Skeletal muscle cell (primary cell): ENCODE data around the gene PCDHA6.
"Not testable (repeated sequence)": the region's sequence is repeated elsewhere in the genome, so short reads cannot be mapped to it uniquely, and the experiment has no call there.

ENCODE experiments used
- DNase-seq: peaks from one replicate; pipeline ENCODE4 v3.0.0-alpha.2; 2010; ENCODE audit warnings: low read depth
- H3K4me3 ChIP-seq: 2 replicates; pipeline ENCODE4 v1.5.1; 2011; ENCODE audit warnings: low read depth, mild to moderate bottlenecking, control low read depth, low read length, moderate library complexity

PCDHA6 gene

GRCh38 chr5:140821375-140822280, 6.1 kb upstream of the PCDHA6 start, which contains the start of gene PCDHA5:
PCDHA5 (plus strand) TSS chr5:140821613.
- no peak for DNase-seq
- H3K4me3 ChIP-seq: no peak within 1 kb of the TSS

- no peak for DNase-seq
- no peak overlapping the region for H3K4me3 ChIP-seq
These were observed 5.5 kb upstream of the PCDHA6 start for GRCh38 chr5:140822281-140822629.

GRCh38 chr5:140822969-140823368, 4.8 kb upstream of the PCDHA6 start:
- not testable (repeated sequence) for DNase-seq, H3K4me3 ChIP-seq

GRCh38 chr5:140823475-140823874, 4.3 kb upstream of the PCDHA6 start:
- no peak overlapping the region for H3K4me3 ChIP-seq
- DNase-seq: no peak

- H3K4me3 ChIP-seq: no peak overlapping the region
- no peak for DNase-seq
These were observed 590 bp downstream of the PCDHA6 start for GRCh38 chr5:140828362-140828737.

GRCh38 chr5:140829511-140830501, 2.0 kb downstream of the PCDHA6 start:
- H3K4me3 ChIP-seq, DNase-seq: not testable (repeated sequence)

GRCh38 chr5:140833993-140834392, 6.2 kb downstream of the PCDHA6 start, which contains the start of gene PCDHA7:
PCDHA7 (plus strand) TSS chr5:140834269; CDS start chr5:140834384, 115 bp downstream.
- no peak for DNase-seq
- H3K4me3 ChIP-seq: peak within 1 kb of the TSS; percentile 26

- DNase-seq: not testable (repeated sequence)
- peak overlapping the region; percentile 26 for H3K4me3 ChIP-seq
These were observed 6.8 kb downstream of the PCDHA6 start for GRCh38 chr5:140834439-140835008.

GRCh38 chr5:140835622-140836510, 8.1 kb downstream of the PCDHA6 start:
- no peak overlapping the region for H3K4me3 ChIP-seq
- no peak for DNase-seq

GRCh38 chr5:140840978-140841962, 13.5 kb downstream of the PCDHA6 start, which contains the start of gene PCDHA8:
PCDHA8 (plus strand) TSS chr5:140841187; CDS start chr5:140841322, 135 bp downstream.
- no peak within 1 kb of the TSS for H3K4me3 ChIP-seq
- DNase-seq: no peak

GRCh38 chr5:140842798-140843733, 15.3 kb downstream of the PCDHA6 start:
- H3K4me3 ChIP-seq: no peak overlapping the region
- DNase-seq: no peak

GRCh38 chr5:140848139-140849102, 20.7 kb downstream of the PCDHA6 start, which contains the start of gene PCDHA9:
PCDHA9 (plus strand) TSS chr5:140848382; CDS start chr5:140848496, 114 bp downstream.
- not testable (repeated sequence) for H3K4me3 ChIP-seq, DNase-seq

GRCh38 chr5:140849831-140850634, 22.3 kb downstream of the PCDHA6 start:
- DNase-seq, H3K4me3 ChIP-seq: not testable (repeated sequence)
